GM12864 (cell line): ENCODE data around the gene FOXN1.

Experiments
- DNase-seq: peaks from one replicate; pipeline ENCODE4 v3.0.0-alpha.2; 2011; ENCODE audit warnings: low read depth
- H3K4me3 ChIP-seq: 2 replicates; pipeline ENCODE4 v1.5.1; 2011; ENCODE audit warnings: mild to moderate bottlenecking, low read depth, low read length, control low read depth
- CTCF ChIP-seq: IDR thresholded peaks from 2 replicates; pipeline ENCODE4 v1.5.1; 2011; ENCODE audit warnings: low read depth, mild to moderate bottlenecking, moderate library complexity, low read length, control low read depth, inconsistent platforms; ENCODE audit errors: missing control alignments

Gene FOXN1

GRCh38 chr17:28480278-28480677 lies 25.9 kb upstream of the FOXN1 start:
- TF ChIP-seq CTCF, result no peak
- DNase-seq, result no peak
- H3K4me3 ChIP-seq, result no peak overlapping the region

- TF ChIP-seq CTCF, result no peak
- no peak overlapping the region for H3K4me3 ChIP-seq
- no peak for DNase-seq
These were observed 25.2 kb upstream of the FOXN1 start for GRCh38 chr17:28480799-28481571.

GRCh38 chr17:28482551-28483199 lies 23.5 kb upstream of the FOXN1 start:
- no peak for TF ChIP-seq CTCF
- no peak overlapping the region for H3K4me3 ChIP-seq
- DNase-seq, result no peak

- peak; percentile 85 for DNase-seq
- no peak overlapping the region for H3K4me3 ChIP-seq
- no peak for TF ChIP-seq CTCF
These were observed 21.9 kb upstream of the FOXN1 start for GRCh38 chr17:28484296-28484695.

GRCh38 chr17:28485049-28485448 lies 21.1 kb upstream of the FOXN1 start:
- H3K4me3 ChIP-seq, result no peak overlapping the region
- DNase-seq, result no peak
- TF ChIP-seq CTCF, result no peak

GRCh38 chr17:28487881-28488532 lies 18.1 kb upstream of the FOXN1 start:
- no peak overlapping the region for H3K4me3 ChIP-seq
- DNase-seq, result no peak
- no peak for TF ChIP-seq CTCF
